Dedifferentiated amniotic fluid mesenchymal stem cell (primary cell): ENCODE data around the gene CUEDC1.

Experiments
- DNase-seq: peaks from one replicate; pipeline ENCODE4 v3.0.0-alpha.2; 2016; ENCODE audit errors: extremely low spot score

CUEDC1 gene

DNA sequence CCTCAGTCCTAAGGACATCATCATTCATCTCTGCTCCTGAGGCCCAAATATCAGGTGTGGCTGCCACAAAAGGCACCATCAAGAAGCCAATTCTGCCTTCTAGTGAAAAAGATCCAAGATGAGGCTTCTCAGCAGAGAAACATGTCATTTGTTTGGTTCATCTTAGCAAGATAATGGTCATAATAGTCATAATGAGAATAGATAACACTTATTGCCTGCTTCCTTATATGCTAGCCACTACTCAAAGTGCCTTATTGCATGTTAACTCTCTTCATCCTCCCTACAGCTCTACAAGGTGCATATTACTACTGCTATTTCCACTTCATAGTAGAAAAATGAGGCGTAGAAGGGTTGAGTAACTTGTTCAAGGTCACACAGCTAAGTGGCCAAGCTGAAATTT is 60.4 kb downstream of the CUEDC1 start:
- DNase-seq, result no peak

DNA sequence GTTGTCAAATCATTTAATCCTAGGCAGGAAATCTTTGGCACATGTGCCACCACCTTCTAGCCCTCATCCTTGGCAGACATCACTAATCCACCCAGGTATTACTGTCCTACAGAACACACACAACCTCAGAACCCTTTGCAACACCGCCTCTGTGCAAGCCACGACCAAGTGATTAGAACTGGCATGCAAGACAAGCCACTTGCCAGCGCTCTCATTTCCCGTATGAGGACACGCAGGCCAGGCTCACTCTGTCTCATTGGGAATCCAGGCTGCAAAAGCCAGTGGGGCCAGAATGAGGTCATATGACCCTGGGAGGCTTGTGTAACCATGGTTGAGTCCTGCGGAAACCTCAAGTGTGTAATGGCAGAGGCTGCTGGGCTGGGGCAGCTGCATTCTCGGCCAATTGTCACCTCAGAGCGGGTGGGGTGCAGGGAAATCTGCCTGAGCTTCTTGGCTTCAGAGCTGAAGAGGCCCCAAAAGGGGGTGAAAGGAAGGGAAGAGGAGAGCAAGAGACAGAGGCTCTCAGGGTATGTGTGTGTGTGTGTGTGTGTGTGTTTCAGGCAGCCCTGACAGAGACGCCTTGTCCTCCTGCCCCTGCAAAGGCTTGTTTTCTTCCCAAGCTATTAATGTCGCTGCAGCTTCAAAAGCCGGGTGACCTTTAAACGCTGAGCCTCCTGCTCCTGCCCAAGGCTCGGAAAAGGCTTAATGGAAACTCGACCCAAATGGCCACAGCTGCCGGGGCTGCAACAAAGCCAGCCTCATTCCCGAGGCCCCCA is 62.2 kb downstream of the CUEDC1 start:
- peak; percentile 98 for DNase-seq

DNA sequence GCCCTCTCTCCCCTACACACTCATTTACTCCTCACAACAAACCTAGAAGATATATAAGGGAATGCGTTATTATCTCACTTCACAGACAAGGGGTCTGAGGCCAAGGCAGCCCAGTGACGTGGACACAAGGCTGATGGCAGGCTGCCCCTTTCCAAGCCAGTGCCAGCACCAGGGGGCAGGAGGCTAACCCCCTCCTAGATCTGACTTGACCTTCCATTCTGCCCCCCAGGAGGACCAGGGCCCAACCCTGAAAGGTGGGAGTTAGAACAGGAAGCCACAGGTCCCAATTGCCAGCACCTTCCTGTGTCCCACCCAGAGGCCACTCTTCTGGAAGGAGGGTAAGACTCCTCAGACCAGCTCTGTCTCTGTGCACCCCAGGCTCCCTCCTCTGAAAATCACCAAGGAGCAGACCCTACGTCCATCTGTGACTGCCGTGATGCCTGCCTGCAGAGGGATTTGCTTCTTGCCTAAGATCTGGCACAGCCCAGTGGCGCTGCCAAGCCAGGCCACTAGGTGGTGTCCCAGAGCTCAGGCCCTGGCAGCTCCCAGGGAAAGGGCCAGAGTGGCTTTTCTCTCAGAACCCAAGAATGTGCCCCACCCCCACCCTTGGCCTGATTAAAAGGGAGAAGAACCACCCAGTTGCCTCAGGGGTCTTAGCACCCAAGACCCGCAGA is 62.9 kb downstream of the CUEDC1 start:
- DNase-seq, result peak; percentile 92

DNA sequence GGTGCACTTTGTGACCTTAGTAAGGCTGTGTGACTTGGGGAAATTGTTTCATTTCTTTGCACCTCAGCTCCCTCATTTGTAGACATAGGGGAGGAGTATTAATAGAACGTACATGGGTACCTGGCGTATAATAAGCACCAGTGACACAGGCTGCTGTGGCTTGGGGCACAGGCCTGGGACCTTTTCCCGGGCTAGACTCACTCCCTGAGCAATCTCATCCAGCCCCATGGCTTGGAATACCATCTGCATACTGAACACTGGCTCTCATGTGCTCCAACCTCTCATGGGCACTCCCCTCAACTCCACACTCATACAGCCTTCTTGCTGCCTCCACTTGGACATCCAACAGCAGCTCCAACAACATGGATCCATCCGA is 64.4 kb downstream of the CUEDC1 start:
- DNase-seq, result no peak

DNA sequence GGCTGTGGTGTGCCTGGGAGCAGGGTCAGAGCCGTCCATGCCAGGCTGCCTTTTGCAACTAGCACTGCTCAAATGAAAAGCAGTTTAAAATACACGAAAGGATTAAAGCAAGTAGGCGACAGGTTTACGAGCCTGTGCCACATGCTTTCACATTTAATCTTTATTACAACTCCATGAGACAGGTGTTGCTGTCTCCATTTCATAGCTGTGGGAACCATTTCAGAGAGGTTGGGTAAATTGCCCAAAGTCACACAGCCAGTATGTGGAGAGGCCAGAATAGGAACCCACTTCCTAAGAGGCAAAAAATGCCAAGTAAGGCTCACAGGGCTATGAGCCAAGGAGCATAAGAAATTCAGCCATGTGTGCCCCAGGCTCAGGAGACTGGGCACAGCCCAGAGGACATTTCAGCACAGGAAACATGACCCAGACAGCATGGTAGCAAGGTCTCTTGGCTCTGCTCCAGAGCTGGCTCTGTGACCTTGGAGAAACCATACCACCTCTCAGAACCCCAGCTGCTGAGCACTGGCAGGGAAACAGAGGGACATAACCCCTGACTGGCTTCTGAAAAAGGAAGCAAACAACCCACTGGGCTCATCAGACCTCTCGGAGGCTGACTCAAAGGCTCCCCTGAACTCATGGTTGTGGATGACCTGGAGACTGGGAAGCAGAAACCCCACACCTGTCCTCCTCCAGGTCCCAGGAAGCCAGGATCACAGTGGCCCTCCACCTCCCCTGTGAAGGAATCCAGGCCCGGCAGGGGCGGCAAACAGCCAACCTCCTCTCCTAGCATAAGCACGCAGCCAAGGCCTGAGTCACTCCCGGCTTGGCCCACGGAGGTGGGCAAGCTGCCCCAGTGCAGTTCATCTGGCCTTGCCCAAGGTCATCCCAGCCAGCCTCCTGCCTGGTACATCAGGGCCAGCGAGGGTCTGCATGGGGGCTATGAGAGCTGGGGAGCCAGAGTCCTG is 65.0 kb downstream of the CUEDC1 start:
- peak; percentile 80 for DNase-seq

DNA sequence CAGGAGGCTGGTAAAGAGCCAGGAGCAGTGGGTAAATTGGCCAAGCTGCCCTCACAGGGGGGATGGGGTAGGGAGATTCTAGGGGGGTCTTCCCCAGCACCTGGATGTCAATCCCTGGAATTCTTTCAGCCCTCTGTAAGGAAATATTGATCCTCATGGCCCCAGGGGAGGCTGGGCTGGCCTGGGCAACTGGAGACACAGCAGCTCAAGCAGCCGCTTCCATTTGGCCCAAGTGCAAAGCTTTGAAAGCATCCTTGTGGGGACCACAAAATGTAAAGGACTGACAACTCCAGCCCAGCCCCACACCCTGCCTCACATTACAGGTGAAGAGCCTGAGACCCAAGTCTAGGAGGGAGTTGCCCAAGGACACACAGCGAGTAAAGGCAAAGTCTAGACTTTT is 66.0 kb downstream of the CUEDC1 start:
- no peak for DNase-seq

DNA sequence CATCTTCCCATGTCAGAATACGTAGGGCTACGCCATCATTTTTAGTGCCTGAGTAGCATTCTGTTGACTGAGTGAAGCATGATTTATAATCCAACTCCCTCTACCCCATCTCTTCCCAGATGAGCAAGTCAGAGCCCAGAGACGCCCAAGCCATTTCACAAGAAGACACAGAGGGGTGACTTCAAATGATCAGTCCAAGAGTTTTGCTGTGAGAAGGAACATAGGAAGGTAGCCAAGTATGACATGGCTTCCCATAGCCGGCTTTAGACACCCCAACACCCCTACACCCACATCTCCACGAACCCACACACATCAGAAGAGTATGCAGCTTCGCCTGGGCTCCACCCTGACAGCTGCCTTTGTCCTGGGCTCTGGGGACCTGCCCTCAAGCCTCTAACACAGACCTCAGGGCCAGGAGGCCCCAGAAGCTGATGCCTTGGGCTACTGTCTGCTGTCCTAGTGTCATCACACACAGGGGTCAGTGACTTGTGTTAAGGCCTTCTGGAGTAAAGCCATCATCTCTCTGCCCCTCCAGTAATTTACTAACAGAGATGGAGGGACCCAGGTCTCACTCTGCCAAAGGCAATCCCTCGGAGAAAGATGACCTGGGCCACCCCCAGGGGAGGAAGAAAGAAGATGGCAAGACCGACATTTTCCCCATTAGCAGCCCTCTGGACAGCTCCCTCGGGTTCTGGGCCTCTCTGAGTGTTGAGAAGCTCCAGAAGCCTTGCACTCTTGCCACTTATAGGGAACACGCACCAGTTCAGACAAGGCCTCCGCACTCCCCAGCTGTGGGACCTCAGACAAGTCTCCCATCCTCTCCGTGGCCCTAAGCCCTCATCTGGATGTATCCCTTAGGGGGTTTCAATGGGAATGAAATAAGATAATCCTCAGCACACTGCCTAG is 66.6 kb downstream of the CUEDC1 start:
- DNase-seq, result no peak

DNA sequence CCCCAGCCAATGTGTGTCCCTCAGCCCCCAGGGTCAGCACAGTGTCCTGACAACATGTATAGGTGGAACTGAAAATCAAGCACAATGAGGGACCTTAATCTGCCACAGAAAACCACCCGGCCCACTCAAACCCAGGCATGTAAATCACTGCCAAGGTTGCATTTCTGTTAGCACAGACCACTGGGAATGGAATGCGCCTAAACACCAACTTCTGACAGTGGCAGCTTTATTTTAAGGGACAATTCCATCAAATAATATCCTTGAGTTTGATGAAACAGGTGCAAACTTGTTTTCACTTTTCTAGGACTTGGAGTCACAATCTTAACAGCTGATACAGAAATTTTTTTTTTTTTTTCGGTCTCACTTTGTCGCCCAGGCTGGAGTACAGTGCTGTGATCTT is 68.1 kb downstream of the CUEDC1 start:
- DNase-seq, result no peak

DNA sequence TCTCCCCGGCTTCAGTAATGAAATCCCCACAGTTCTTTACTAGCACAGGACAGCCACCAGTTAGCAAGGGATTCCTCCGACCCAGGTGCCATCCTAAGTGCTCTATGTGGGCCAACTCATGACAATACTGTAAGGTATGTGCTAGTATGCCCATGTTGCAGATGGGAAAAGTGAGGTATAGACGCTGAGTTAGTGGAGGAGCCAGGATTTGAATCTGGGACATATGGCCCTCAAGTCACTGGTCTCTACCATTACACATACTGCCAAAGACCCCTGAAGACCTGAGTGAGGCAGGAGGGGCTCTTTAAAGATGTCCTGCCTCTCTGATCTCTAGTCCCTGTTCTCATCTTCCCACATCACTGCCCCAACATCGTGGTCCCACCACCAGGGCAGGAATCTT is 69.2 kb downstream of the CUEDC1 start:
- DNase-seq, result no peak

DNA sequence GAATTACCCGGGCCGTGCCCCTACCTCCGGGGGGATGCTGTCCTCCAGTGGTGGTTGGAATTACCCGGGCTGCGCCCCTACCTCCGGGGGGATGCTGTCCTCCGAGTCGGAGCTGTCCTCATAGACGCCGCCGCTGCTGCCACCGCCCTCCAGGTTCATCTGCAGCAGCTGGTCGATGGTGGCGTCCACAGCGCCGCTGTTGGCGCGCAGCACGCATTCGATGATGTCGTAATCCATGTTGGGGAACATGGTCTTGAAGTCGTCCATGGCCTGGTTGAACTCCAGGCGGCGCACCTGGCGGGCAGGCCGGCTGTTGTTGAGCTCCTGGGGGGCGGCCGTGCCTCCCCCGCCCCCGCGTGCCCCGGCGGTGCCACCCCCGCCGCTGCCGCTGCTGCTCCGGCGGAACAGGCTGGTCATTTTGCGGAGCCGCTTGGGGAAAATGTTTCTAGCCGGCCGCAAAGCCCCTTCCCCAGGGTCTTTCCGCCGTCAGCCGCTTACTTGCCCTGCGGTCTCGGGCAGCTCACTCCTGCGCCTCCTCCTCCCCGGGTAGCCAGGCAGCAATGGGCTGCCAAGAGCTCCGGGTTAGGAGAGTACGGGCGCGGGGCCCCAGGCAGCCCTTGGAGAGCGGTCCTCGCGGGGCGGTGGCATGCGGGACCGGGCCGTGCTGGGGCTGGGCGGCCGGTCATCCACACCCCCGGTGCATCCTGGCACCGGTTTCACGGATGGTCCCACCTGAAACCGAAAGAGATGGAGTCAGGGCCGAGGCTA is 69.9 kb downstream of the CUEDC1 start:
- no peak for DNase-seq

DNA sequence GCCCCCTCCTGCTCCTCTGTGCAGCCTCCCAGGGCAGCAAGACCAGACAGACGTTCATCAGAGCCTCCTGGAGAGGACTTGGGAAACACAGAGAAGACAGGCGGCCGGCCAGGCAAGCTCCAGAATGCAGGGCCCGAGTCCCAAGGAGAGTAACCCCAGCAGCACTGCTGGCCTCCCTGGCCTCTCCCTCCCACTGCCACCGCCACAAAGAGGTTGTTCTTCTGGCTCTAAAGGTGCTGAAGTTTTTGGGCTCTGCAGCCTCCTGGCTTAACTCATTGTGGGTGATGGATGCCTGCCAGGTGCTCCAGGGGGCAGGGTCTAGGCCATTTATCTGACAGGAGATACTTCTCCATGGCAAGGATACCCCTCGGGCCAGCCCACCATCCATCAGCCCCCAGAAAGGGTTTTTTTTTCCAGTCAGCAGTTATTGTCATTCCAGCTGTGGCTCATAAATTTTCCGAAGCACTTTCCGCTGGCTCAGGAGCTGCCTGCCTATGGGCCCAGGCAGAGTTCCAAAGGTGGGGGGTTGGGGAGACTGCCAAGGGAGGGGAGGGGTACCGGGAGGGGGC is 73.3 kb downstream of the CUEDC1 start:
- DNase-seq, result no peak

DNA sequence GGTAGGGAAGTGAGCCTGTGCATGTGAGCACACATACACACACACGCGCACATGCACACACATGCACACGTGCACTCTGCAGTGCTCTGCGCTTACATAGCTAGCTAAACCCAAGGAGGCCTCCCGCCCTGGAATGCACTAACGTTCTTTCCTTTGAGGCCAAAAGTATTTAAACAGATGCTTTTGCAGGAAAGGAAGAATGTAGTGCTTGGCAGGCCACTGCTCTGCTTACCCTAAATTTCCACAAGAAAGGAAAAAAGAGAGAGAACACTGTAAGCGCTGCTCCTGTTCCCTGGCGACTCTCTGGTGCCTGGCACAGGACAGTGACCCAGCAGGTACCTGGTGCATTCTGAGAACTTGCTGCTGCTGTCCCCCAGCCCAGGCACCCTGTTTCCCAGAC is 74.1 kb downstream of the CUEDC1 start:
- DNase-seq, result peak; percentile 95

DNA sequence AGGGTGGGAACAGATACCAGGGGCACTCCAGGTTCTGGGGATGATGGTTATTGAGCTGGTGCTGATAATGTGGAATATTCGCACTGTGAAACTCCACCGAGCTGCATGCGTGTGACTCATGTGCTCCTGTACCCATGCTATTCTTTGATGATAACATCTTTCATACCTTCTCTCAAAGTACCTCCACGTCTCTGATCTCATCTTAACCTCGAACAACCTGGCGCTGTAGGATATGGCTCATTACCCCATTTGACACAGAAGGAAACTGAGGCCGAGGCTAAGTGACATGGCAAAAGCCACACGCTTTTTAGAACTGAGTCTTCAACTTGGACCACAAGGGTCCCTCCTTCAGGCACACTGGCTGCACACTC is 75.1 kb downstream of the CUEDC1 start:
- DNase-seq, result no peak

DNA sequence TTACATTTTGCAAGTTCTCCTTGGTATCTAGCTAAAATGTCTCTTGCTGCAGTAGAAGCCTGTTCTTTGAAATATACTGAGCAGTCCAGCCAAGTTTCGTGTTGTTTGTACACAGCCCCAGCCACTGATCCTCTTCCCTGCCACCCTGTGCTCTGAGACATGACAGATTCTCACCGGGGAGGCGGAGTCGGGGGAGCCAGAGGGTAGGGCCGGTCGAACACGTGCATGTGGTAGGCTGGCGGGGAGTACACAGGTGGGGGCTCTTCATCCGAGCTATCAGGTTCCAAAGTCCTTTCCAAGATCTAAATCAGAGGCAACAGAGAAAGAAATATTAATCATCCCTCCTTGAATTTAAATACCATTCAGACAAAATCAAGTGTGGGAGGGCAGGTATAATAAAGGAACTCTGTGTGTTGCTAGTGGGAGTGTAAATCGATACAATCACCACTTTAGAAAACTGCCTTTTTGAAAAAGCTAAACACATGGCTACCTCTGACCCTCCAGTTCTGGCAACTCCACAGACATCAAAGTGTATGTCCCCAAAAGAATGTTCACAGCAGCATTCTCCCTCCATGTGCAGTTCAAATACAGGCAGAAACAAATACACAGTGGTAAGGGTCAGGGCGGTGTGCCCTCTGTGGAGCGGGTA is 75.7 kb downstream of the CUEDC1 start:
- no peak for DNase-seq

DNA sequence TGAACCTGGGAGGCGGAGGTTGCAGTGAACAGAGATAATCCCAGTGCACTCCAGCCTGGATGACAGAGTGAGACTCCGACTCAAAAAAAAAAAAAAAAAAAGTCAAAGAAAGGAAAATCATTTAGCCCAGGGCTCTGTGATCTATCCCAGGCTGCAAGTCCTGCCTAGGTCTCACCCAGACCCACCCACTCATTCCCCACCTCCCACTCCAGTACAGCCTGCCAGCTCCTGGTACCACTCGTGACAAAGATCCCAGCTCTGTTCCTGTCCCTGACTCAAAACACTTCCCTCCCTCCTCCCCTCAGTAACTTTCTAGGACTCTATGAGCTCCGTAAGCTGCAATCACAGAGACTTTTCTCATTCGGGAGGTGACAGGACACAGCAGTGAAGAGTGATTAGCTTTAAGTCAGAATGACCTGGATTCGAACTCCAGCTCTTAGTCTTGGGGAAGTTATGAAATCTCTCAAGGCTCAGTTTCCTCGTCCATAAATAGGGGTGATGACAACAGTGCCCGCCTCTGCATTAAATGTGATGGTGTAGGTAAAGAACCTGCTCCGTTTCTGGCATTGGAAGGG is 77.3 kb downstream of the CUEDC1 start:
- DNase-seq, result no peak

DNA sequence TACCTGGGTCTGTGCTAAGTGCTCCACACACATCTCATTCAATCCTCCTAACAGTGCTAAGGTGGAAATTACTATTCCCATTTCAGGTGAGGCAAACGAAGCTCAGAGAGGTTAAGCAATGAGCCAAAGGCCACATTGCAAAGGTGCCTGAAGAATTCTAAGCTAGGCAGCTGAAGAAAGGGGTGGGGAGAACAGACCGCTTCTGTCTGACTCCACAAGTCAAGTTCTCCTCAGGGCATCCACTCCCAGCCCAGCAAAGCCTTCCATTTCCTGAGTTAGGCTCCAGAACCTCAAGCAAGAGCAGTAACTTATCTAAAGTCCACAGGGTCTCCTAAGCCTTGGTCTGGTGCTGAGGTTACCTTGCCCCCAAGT is 78.4 kb downstream of the CUEDC1 start:
- DNase-seq, result no peak

DNA sequence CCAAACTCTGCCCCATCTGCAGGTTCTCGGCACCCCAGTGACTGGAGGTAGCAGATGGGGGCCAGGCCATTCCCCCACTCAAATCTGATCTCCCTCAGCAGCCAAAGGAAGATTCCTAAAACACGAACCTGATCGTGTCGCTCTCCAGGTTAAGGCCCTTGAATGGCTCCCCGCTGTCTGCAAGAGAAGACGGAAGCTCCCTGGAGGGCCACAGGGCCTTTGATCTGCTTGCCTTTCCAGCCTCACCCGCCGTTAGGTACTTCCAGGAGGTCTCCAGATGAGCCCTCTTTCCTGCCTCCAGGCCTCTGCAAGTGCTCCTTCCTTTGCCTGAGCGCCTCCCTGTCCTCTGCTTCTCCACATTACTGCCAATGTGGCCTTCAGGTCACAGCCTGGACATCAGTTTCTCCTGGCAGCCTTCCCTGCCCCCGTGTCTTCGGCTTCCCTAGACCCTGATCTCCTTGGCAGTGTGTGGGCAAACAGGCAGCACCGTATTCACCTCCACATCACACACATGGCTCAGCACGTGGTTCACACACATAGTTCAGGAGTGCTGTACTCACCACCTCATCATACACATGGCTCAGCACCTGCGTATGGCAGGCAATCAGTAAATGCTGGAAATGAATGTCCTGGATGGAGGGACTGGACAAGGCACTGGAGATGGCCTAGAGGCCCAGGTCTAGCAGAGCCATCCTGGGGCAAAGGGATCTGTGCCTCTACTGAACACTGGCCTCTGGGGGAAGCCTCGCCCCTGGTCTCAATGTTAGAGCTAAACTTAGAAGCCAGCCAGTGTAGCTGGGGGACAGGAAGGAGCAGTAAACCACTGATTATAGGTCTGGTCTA is 79.0 kb downstream of the CUEDC1 start:
- DNase-seq, result no peak

DNA sequence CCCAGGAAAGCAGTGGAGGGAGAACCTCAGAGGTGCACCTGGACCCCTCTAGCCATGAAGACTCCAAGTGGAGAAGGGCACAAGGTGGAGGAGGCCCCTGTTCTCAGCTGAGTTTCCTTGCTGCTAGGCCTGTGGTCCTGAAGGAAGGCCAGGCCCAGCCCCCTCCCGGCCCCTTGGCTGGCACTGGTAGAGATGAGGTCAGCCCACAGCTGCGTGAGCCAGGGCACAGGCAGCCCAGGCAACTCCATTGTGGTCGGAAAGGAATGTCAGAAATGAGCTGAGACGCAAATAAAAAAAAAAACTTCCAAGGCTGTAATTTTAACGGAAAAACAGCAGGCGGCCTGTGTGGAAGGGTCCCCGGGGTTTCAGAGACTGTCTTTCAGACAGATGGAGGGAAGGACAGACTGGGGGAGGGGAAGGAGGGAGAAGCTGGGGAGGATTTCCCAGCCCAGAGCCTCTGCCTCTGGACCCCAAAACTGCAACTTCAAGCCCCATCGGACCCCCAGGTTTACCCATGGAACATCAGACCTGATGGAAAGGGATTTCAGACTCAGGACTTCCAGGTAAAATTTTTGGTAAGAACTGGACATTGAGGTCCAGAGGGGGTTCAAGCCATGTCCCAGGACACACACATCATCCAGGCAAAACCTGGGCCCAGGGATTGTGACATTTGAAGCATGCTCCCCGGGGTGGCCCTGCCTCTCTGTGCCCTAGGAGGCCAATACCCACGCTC is 79.8 kb downstream of the CUEDC1 start:
- peak; percentile 98 for DNase-seq
